Measurements from ENCODE around the gene WDR53. TPM values are rescaled to one million over a fixed set of nuclear protein-coding genes. Genes with fewer than 3 reads are reported as not detected.
"Not testable (repeated sequence)": the region's sequence is repeated elsewhere in the genome, so short reads cannot be mapped to it uniquely, and the experiment has no call there.

The WDR53 gene
- total RNA-seq, 1 donor from 2014 or later, result 13.5 TPM

DNA sequence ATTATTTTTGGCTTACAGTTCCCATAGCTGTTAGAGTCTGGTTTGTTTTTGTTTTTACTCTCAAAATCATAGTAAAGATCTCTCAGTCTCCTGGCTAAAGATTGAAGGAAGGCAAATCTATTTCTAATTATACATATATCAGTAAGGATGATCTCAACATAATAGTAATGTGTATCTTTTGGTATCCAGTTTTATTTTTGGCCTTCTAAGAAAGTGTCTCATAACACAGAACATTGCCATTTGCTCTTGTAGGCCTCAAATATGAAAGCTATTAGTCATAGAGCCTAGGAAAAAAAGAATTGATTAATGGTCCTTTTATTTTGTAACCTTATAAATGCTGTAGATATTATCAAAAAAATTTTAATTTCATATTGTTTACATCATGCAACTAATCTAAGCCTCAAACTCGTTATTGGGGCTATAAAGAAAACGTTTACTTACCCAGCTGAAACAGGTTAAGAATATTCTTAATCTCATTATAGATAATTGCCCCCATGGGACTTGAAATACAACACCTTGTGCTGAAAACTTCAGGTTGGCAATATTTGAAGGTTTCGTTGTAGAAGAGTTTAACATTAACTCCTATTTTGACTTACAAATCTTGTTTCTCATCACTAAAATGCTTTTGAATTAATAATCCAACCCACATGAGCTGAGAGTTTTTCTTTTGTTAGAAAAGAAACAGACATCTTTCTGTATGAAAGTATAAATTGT is 16.8 kb upstream of the WDR53 start:
- intact Hi-C loops (cut with DNase I), result no loop called here
- TF ChIP-seq POLR2A (IDR thresholded peaks at IDR 0.05) (no peak), POLR2AphosphoS5 (IDR thresholded peaks at IDR 0.05; ENCODE audit: insufficient read depth in 1 of 2, low read depth in 1 of 2) (no peak)
- TF ChIP-seq, protein P1, sequence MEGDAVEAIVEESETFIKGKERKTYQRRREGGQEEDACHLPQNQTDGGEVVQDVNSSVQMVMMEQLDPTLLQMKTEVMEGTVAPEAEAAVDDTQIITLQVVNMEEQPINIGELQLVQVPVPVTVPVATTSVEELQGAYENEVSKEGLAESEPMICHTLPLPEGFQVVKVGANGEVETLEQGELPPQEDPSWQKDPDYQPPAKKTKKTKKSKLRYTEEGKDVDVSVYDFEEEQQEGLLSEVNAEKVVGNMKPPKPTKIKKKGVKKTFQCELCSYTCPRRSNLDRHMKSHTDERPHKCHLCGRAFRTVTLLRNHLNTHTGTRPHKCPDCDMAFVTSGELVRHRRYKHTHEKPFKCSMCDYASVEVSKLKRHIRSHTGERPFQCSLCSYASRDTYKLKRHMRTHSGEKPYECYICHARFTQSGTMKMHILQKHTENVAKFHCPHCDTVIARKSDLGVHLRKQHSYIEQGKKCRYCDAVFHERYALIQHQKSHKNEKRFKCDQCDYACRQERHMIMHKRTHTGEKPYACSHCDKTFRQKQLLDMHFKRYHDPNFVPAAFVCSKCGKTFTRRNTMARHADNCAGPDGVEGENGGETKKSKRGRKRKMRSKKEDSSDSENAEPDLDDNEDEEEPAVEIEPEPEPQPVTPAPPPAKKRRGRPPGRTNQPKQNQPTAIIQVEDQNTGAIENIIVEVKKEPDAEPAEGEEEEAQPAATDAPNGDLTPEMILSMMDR (IDR thresholded peaks at IDR 0.05), result no peak
- no peaks in the 10 kb centered on the region for H3K36me3 ChIP-seq

GRCh38 chr3:196572389-196572788 is 4.0 kb upstream of the WDR53 start:
- no peak for DNase-seq (ENCODE audit: extremely low spot score in 2 of 2)
- H3K4me1 ChIP-seq, result peaks cover 30% of the 10 kb centered on the region
- H3K36me3 ChIP-seq, result peaks cover 0 to under 1% of the 10 kb centered on the region in 2 donors
- no peak for TF ChIP-seq POLR2AphosphoS5 (IDR thresholded peaks at IDR 0.05; ENCODE audit: insufficient read depth in 1 of 2, low read depth in 1 of 2)
- TF ChIP-seq, protein P1 (IDR thresholded peaks at IDR 0.05), result no peak
- no peak for TF ChIP-seq POLR2A (IDR thresholded peaks at IDR 0.05)
- no peaks in the 10 kb centered on the region for H3K9me3 ChIP-seq
- no peaks in the 10 kb centered on the region for H3K27me3 ChIP-seq
- H3K27ac ChIP-seq, result no peak overlapping the region
- no peak overlapping the region for H3K4me3 ChIP-seq
- intact Hi-C loops (cut with DNase I), result no loop called here

More for the DNA sequence above, 16.8 kb upstream of the WDR53 start:
- H3K27me3 ChIP-seq, result no peaks in the 10 kb centered on the region
- no peak overlapping the region for H3K4me3 ChIP-seq
- no peaks in the 10 kb centered on the region for H3K9me3 ChIP-seq
- DNase-seq (ENCODE audit: extremely low spot score in 2 of 2), result no peak
- no peaks in the 10 kb centered on the region for H3K4me1 ChIP-seq
- H3K27ac ChIP-seq, result no peak overlapping the region

DNA sequence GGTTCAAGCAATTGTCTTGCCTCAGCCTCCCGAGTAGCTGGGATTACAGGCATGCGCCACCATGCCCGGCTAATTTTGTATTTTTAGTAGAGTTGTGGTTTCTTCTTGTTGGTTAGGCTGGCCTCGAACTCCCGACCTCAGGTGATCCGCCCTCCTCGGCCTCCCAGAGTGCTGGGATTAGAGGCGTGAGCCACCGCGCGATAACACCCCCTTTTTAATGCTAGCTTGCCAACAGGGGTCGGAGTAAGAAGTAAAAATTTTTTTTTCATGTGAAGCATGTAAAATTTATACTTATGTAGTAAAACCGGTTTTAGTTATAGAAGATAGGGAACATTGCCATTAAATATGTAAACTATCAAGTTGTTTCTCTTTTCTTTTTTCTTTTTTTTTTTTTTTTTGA is 2.0 kb upstream of the WDR53 start:
- H3K9me3 ChIP-seq; H3K4me3 ChIP-seq; H3K36me3 ChIP-seq; DNase-seq (ENCODE audit: extremely low spot score in 2 of 2); intact Hi-C loops (cut with DNase I); H3K27me3 ChIP-seq; H3K27ac ChIP-seq: not testable (repeated sequence)
- peaks cover 30% of the 10 kb centered on the region for H3K4me1 ChIP-seq

- Histone ChIP-seq H3K4me3 (peak overlapping the region; percentile 85 to 91), H3K4me1 (peaks cover 30% of the 10 kb centered on the region), H3K27me3 (no peaks in the 10 kb centered on the region), H3K36me3 (no peaks in the 10 kb centered on the region), H3K9me3 (no peaks in the 10 kb centered on the region), H3K27ac (peak overlapping the region; percentile 89)
- TF ChIP-seq POLR2A (IDR thresholded peaks at IDR 0.05) (no peak), POLR2AphosphoS5 (IDR thresholded peaks at IDR 0.05; ENCODE audit: insufficient read depth in 1 of 2, low read depth in 1 of 2) (no peak)
- TF ChIP-seq, protein P1 (IDR thresholded peaks at IDR 0.05), result no peak
- no peak for DNase-seq (ENCODE audit: extremely low spot score in 2 of 2)
- intact Hi-C loops (cut with DNase I), result loop anchor here (5.0 kb wide), 1 partner anchor 67 kb away; the partner anchor contains the start of gene RNF168
Observed at GRCh38 chr3:196569003-196569516, 706 bp upstream of the WDR53 start.

- TF ChIP-seq, protein P1 (IDR thresholded peaks at IDR 0.05), result no peak
- no peak for TF ChIP-seq POLR2A (IDR thresholded peaks at IDR 0.05)
- no peak for TF ChIP-seq POLR2AphosphoS5 (IDR thresholded peaks at IDR 0.05; ENCODE audit: insufficient read depth in 1 of 2, low read depth in 1 of 2)
- Histone ChIP-seq H3K36me3 (peaks cover 0 to 13% of the 10 kb centered on the region in 2 donors), H3K4me3 (no peak overlapping the region), H3K27me3 (no peaks in the 10 kb centered on the region), H3K4me1 (peaks cover 7% of the 10 kb centered on the region), H3K27ac (no peak overlapping the region), H3K9me3 (no peaks in the 10 kb centered on the region)
- intact Hi-C loops (cut with DNase I), result no loop called here
- no peak for DNase-seq (ENCODE audit: extremely low spot score in 2 of 2)
Observed at GRCh38 chr3:196563721-196564225, 4.6 kb downstream of the WDR53 start.
